ENCODE measurements around the gene GIT2.

GIT2 gene

GRCh38 chr12:109963743-109964429 lies 32.3 kb downstream of the GIT2 start:
- Histone ChIP-seq H3F3A (ENCODE audit: insufficient read depth, low read length) (no peaks in the 10 kb centered on the region), H3K4me2 (ENCODE audit: low read depth, low read length) (no peak overlapping the region), H3K79me2 (ENCODE audit: low read length) (no peaks in the 10 kb centered on the region), H3K9me3 (replicated peaks; ENCODE audit: insufficient read depth, low read length) (no peaks in the 10 kb centered on the region), H3K27me3 (replicated peaks; ENCODE audit: insufficient read depth, low read length) (no peaks in the 10 kb centered on the region), H3K4me1 (ENCODE audit: low read length) (no peaks in the 10 kb centered on the region), H3K4me3 (ENCODE audit: low read length) (no peak overlapping the region), H3K9me2 (replicated peaks; ENCODE audit: insufficient read depth, low read length) (no peaks in the 10 kb centered on the region), H4K20me1 (ENCODE audit: insufficient read depth, low read length) (no peaks in the 10 kb centered on the region), H3K36me3 (replicated peaks; ENCODE audit: insufficient read depth, low read length) (no peaks in the 10 kb centered on the region; the same call in 1 of the 2 replicates), H2AFZ (ENCODE audit: low read length) (no peak overlapping the region), H3K9ac (ENCODE audit: low read length) (no peak overlapping the region), H3K27ac (ENCODE audit: low read length) (no peak overlapping the region)
- DNase-seq = no peak
- TF ChIP-seq CTCF (IDR thresholded peaks at IDR 0.05; ENCODE audit: low read length) = no peak
- no peak for TF ChIP-seq EZH2phosphoT487 (IDR thresholded peaks at IDR 0.05; ENCODE audit: low read length)
- no peak for TF ChIP-seq EZH2 (optimal IDR thresholded peaks at IDR 0.05; ENCODE audit: low read depth, low read length)

GRCh38 chr12:109963330-109963729 lies 32.8 kb downstream of the GIT2 start:
- H2AFZ ChIP-seq (ENCODE audit: low read length) = no peak overlapping the region
- no peaks in the 10 kb centered on the region for H3K79me2 ChIP-seq (ENCODE audit: low read length)
- no peak overlapping the region for H3K4me3 ChIP-seq (ENCODE audit: low read length)
- H3K4me2 ChIP-seq (ENCODE audit: low read depth, low read length) = no peak overlapping the region
- H3K27me3 ChIP-seq (replicated peaks; ENCODE audit: insufficient read depth, low read length) = no peaks in the 10 kb centered on the region
- H4K20me1 ChIP-seq (ENCODE audit: insufficient read depth, low read length) = no peaks in the 10 kb centered on the region
- H3K27ac ChIP-seq (ENCODE audit: low read length) = no peak overlapping the region
- no peaks in the 10 kb centered on the region for H3K4me1 ChIP-seq (ENCODE audit: low read length)
- no peak for DNase-seq
- H3F3A ChIP-seq (ENCODE audit: insufficient read depth, low read length) = no peaks in the 10 kb centered on the region
- no peaks in the 10 kb centered on the region for H3K9me2 ChIP-seq (replicated peaks; ENCODE audit: insufficient read depth, low read length)
- H3K9ac ChIP-seq (ENCODE audit: low read length) = no peak overlapping the region
- no peaks in the 10 kb centered on the region for H3K9me3 ChIP-seq (replicated peaks; ENCODE audit: insufficient read depth, low read length)
- H3K36me3 ChIP-seq (replicated peaks; ENCODE audit: insufficient read depth, low read length) = no peaks in the 10 kb centered on the region; the same call in 1 of the 2 replicates
- no peak for TF ChIP-seq CTCF (IDR thresholded peaks at IDR 0.05; ENCODE audit: low read length)
- TF ChIP-seq EZH2 (optimal IDR thresholded peaks at IDR 0.05; ENCODE audit: low read depth, low read length) = no peak
- no peak for TF ChIP-seq EZH2phosphoT487 (IDR thresholded peaks at IDR 0.05; ENCODE audit: low read length)

- Histone ChIP-seq H3K79me2 (ENCODE audit: low read length) (no peaks in the 10 kb centered on the region), H3K9ac (ENCODE audit: low read length) (no peak overlapping the region), H3K4me3 (ENCODE audit: low read length) (no peak overlapping the region), H2AFZ (ENCODE audit: low read length) (no peak overlapping the region), H3F3A (ENCODE audit: insufficient read depth, low read length) (no peaks in the 10 kb centered on the region), H4K20me1 (ENCODE audit: insufficient read depth, low read length) (no peaks in the 10 kb centered on the region), H3K27me3 (replicated peaks; ENCODE audit: insufficient read depth, low read length) (no peaks in the 10 kb centered on the region), H3K36me3 (replicated peaks; ENCODE audit: insufficient read depth, low read length) (no peaks in the 10 kb centered on the region; the same call in 1 of the 2 replicates), H3K9me3 (replicated peaks; ENCODE audit: insufficient read depth, low read length) (no peaks in the 10 kb centered on the region), H3K4me1 (ENCODE audit: low read length) (no peaks in the 10 kb centered on the region), H3K4me2 (ENCODE audit: low read depth, low read length) (no peak overlapping the region), H3K27ac (ENCODE audit: low read length) (no peak overlapping the region), H3K9me2 (replicated peaks; ENCODE audit: insufficient read depth, low read length) (no peaks in the 10 kb centered on the region)
- no peak for DNase-seq
- TF ChIP-seq CTCF (IDR thresholded peaks at IDR 0.05; ENCODE audit: low read length) (no peak), EZH2phosphoT487 (IDR thresholded peaks at IDR 0.05; ENCODE audit: low read length) (no peak), EZH2 (optimal IDR thresholded peaks at IDR 0.05; ENCODE audit: low read depth, low read length) (no peak)
These were observed 33.8 kb downstream of the GIT2 start for GRCh38 chr12:109962398-109962797.

Measured in MM.1S (cell line).